Measurements from ENCODE around the gene DENND5A. TPM values are rescaled to one million over a fixed set of nuclear protein-coding genes. Genes with fewer than 3 reads are reported as not detected.

The DENND5A gene
- total and polyA plus RNA-seq, 9 of the 15 experiments (the other 6 are each of a cell fraction or from before 2014, with no cell fraction given), result 11.7 to 130 (median 46.3) TPM

- Histone ChIP-seq H2AFZ (ENCODE audit: low read depth, low read length) (peak overlapping the region; percentile 70), H3K9me3 (replicated peaks; ENCODE audit: control insufficient read depth, insufficient read depth, low read depth, low read length) (no peaks in the 10 kb centered on the region), H3K4me1 (replicated peaks in 1 of 2; ENCODE audit: control insufficient read depth in 2 of 2, insufficient read depth in 2 of 2, low read length in 2 of 2) (peaks cover 5 to 21% of the 10 kb centered on the region in 2 experiments; a peak in 4 of 5 replicates), H3K79me2 (ENCODE audit: control insufficient read depth, insufficient read depth, low read length) (peaks cover 20% of the 10 kb centered on the region), H3K27me3 (ENCODE audit: control insufficient read depth in 2 of 2, insufficient read depth in 2 of 2, low read length in 2 of 2) (no peaks in the 10 kb centered on the region), H4K20me1 (replicated peaks; ENCODE audit: control insufficient read depth, insufficient read depth, low read length) (peaks cover 5% of the 10 kb centered on the region; the same call in 1 of the 2 replicates), H3K27ac (ENCODE audit: extremely low read depth, low read depth, low read length) (no peak overlapping the region), H3K9me1 (ENCODE audit: control insufficient read depth, insufficient read depth, low read length) (no peaks in the 10 kb centered on the region), H3K4me2 (ENCODE audit: insufficient read depth, low read length) (no peak overlapping the region), H3K36me3 (ENCODE audit: control insufficient read depth, insufficient read depth, low read length) (no peaks in the 10 kb centered on the region), H3K4me3 (no peak overlapping the region), H3K9ac (ENCODE audit: insufficient read depth in 1 of 2, low read depth in 2 of 2, low read length in 2 of 2) (no peak overlapping the region)
- in situ Hi-C loops (cut with MboI), result no loop called here
- TF ChIP-seq ARHGAP35 (IDR thresholded peaks at IDR 0.05; ENCODE audit: partially characterized antibody) (no peak), ZNF212 (CRISPR knock-in tag; IDR thresholded peaks at IDR 0.05) (no peak), TFAM (CRISPR knock-in tag; conservative IDR thresholded peaks at IDR 0.05) (no peak), BCOR (IDR thresholded peaks at IDR 0.05) (no peak), ZNF699 (CRISPR knock-in tag; IDR thresholded peaks at IDR 0.05; ENCODE audit: insufficient replicate concordance) (no peak)
- DNase-seq (ENCODE audit: extremely low read depth in 1 of 4, low spot score in 3 of 4) (no peak), FAIRE-seq (no peak), ATAC-seq (no peak)
- BruUV-seq (replicated peaks), result no TSS peak
- 79% methylated on average over 4 of the region's 4 CpGs for WGBS (ENCODE audit: insufficient coverage, low coverage, missing lambda C conversion rate)
- CTCF ChIA-PET (ENCODE audit: low intra/inter-chr PET ratio), result no interaction called here
- POLR2A ChIA-PET, result interaction anchor here (3.2 kb wide), 1 partner anchor 10 kb away, joined by 17 read pairs; no protein-coding TSS in a partner anchor
- intact Hi-C loops (cut with micrococcal nuclease), result loop anchor here (5.0 kb wide), 1 partner anchor 100 kb away; no protein-coding TSS in a partner anchor
Observed at GRCh38 chr11:9267680-9268079, 2.5 kb upstream of the DENND5A start.

GRCh38 chr11:9266926-9267325, 1.8 kb upstream of the DENND5A start:
- Histone ChIP-seq H3K4me2 (ENCODE audit: insufficient read depth, low read length) (no peak overlapping the region), H2AFZ (ENCODE audit: low read depth, low read length) (peak overlapping the region; percentile 25; the same call in 1 of the 2 replicates), H3K9me3 (replicated peaks; ENCODE audit: control insufficient read depth, insufficient read depth, low read depth, low read length) (no peaks in the 10 kb centered on the region), H3K4me3 (no peak overlapping the region), H4K20me1 (replicated peaks; ENCODE audit: control insufficient read depth, insufficient read depth, low read length) (peaks cover 5% of the 10 kb centered on the region; the same call in 1 of the 2 replicates), H3K36me3 (ENCODE audit: control insufficient read depth, insufficient read depth, low read length) (no peaks in the 10 kb centered on the region), H3K4me1 (replicated peaks in 1 of 2; ENCODE audit: control insufficient read depth in 2 of 2, insufficient read depth in 2 of 2, low read length in 2 of 2) (peaks cover 5 to 24% of the 10 kb centered on the region in 2 experiments; a peak in 4 of 5 replicates), H3K9me1 (ENCODE audit: control insufficient read depth, insufficient read depth, low read length) (no peaks in the 10 kb centered on the region), H3K79me2 (ENCODE audit: control insufficient read depth, insufficient read depth, low read length) (peaks cover 28% of the 10 kb centered on the region), H3K27me3 (ENCODE audit: control insufficient read depth in 2 of 2, insufficient read depth in 2 of 2, low read length in 2 of 2) (no peaks in the 10 kb centered on the region), H3K9ac (ENCODE audit: insufficient read depth in 1 of 2, low read depth in 2 of 2, low read length in 2 of 2) (no peak overlapping the region), H3K27ac (ENCODE audit: extremely low read depth, low read depth, low read length) (no peak overlapping the region)
- POLR2A ChIA-PET, result interaction anchor here (1.3 to 3.2 kb wide), 4 partner anchors 8 to 50 kb away, joined by 6 to 17 read pairs (median 6); no protein-coding TSS in a partner anchor
- FAIRE-seq (no peak), ATAC-seq (no peak), DNase-seq (ENCODE audit: extremely low read depth in 1 of 4, low spot score in 3 of 4) (no peak)
- BruUV-seq (replicated peaks), result no TSS peak
- TF ChIP-seq NFE2 (IDR thresholded peaks at IDR 0.05; ENCODE audit: low read depth) (no peak), TRIM25 (IDR thresholded peaks at IDR 0.05; ENCODE audit: borderline replicate concordance) (no peak), KDM2B (CRISPR knock-in tag; IDR thresholded peaks at IDR 0.05) (no peak), GTF2B (IDR thresholded peaks at IDR 0.05; ENCODE audit: extremely low read depth, insufficient read length) (no peak), GABPA (tag; conservative IDR thresholded peaks at IDR 0.05; ENCODE audit: low read depth) (no peak), BRD4 (IDR thresholded peaks at IDR 0.05) (no peak), GATAD2A (IDR thresholded peaks at IDR 0.05) (no peak), RBM34 (IDR thresholded peaks at IDR 0.05; ENCODE audit: borderline replicate concordance, insufficient read depth, low read length) (no peak)
- 73% methylated on average over 8 of the region's 8 CpGs for WGBS (ENCODE audit: insufficient coverage, low coverage, missing lambda C conversion rate)
- intact Hi-C loops (cut with micrococcal nuclease), result loop anchor here (5.0 kb wide), 1 partner anchor 100 kb away; no protein-coding TSS in a partner anchor
- in situ Hi-C loops (cut with MboI), result no loop called here
- CTCF ChIA-PET (ENCODE audit: low intra/inter-chr PET ratio), result no interaction called here
